ENCODE measurements around the gene STAT5B. TPM values are rescaled to one million over a fixed set of nuclear protein-coding genes. Genes with fewer than 3 reads are reported as not detected.

The STAT5B gene
- total and polyA plus RNA-seq, 2 of the 8 experiments (the other 6 are each of a cell fraction or from before 2014, with no cell fraction given) = 35.3 to 52.6 TPM

DNA sequence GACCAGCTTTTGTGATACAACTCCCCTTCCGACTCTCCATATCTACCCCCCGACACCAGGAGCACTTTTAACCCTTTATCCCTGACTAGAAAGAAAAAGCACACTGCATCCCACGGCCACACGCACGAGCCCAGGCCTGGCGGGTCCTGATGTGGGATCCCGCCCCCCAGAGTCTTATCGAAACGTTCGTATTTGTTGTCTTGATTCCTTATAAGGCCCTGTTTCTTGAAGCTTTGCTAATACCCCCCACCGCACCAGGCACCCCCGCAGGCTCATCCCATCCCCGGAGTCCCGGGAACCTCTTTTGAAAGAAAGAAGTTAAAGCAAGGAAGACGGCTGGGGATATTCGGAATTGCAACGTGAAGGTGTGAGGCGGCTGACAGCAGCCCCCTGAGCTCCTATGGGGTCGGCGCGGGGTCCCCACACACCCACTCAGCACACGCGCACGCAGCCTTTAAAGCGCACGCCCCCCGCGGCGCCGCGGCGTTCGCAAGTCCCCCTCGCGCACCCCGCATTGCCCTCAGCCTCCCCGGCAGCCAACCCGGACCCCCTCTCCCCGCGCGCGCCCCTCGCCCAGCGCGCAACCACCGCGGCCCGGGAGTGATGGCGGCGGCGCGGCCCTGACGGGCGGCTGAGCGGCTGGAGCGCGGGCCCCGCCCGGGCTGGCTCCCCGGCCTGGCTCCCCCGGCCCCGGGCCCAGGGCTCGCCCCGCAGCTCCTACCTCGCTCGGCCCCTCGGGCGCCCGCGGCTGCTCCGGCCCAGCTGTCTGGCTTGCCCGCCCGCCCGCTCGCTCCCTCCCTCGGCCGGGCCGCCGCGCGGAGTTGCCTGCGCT, 448 bp downstream of the STAT5B start:
- Histone ChIP-seq H2AFZ (ENCODE audit: low read length) (no peak overlapping the region), H2BK120ac (replicated peaks; ENCODE audit: low read depth, low read length) (no peak overlapping the region), H3K36me3 (ENCODE audit: control insufficient read depth in 2 of 4, insufficient read depth in 4 of 4, low read length in 3 of 4) (no peaks in the 10 kb centered on the region), H4K5ac (ENCODE audit: insufficient read length, low read depth, low read length) (peak overlapping the region; percentile 68), H3K56ac (replicated peaks; ENCODE audit: insufficient read length, low read depth, low read length) (no peak overlapping the region), H3K79me2 (ENCODE audit: control insufficient read depth in 1 of 2, insufficient read depth in 2 of 2, low read length in 2 of 2) (peaks cover 2 to 45% of the 10 kb centered on the region in 2 experiments; a peak in 3 of 4 replicates), H4K20me1 (replicated peaks in 1 of 2; ENCODE audit: control insufficient read depth in 1 of 2, insufficient read depth in 2 of 2, low read length in 2 of 2) (no peaks in the 10 kb centered on the region), H2BK15ac (ENCODE audit: low read length) (no peak overlapping the region), H2BK20ac (ENCODE audit: low read length) (no peak overlapping the region), H3K9me3 (ENCODE audit: insufficient read depth in 2 of 2, low read depth in 1 of 2, low read length in 1 of 2) (no peaks in the 10 kb centered on the region), H3K9ac (replicated peaks in 1 of 4; ENCODE audit: extremely low read depth in 1 of 4, low read depth in 3 of 4, low read length in 3 of 4) (peak overlapping the region; percentile 79 to 93 (median 82)), H3K4me1 (replicated peaks in 1 of 4; ENCODE audit: control insufficient read depth in 3 of 4, insufficient read depth in 4 of 4, low read length in 3 of 4) (peaks cover 9 to 20% (median 12%) of the 10 kb centered on the region in 4 experiments; a peak in 6 of 7 replicates), H4K91ac (replicated peaks; ENCODE audit: insufficient read length, low read length) (no peak overlapping the region), H3K79me1 (ENCODE audit: low read depth, low read length) (peaks cover 6% of the 10 kb centered on the region; the same call in 1 of the 2 replicates), H3K23me2 (ENCODE audit: low read depth, low read length) (peaks cover 8% of the 10 kb centered on the region; the same call in 1 of the 2 replicates), H2BK5ac (ENCODE audit: low read depth, low read length) (no peak overlapping the region), H3K23ac (ENCODE audit: insufficient read length) (no peak overlapping the region), H3K4me3 (ENCODE audit: extremely low read depth in 1 of 4, insufficient read depth in 2 of 4, low read depth in 3 of 4, low read length in 4 of 4) (peak overlapping the region; percentile 53 to 92 (median 75)), H3K27me3 (replicated peaks in 1 of 4; ENCODE audit: control insufficient read depth in 3 of 4, extremely low read depth in 1 of 4, insufficient read depth in 3 of 4, low read length in 3 of 4) (peaks cover 0 to 4% (median 2%) of the 10 kb centered on the region in 4 experiments; a peak in 1 of 7 replicates), H3K4ac (replicated peaks; ENCODE audit: insufficient read length, low read depth, low read length) (no peak overlapping the region), H3K4me2 (ENCODE audit: insufficient read depth in 1 of 2, low read depth in 2 of 2, low read length in 2 of 2) (peak overlapping the region; percentile 70 to 91), H2AK5ac (ENCODE audit: low read depth, low read length) (no peak overlapping the region), H3K18ac (ENCODE audit: extremely low read depth, low read length) (peak overlapping the region; percentile 66), H3K14ac (ENCODE audit: insufficient read length) (no peak overlapping the region), H4K8ac (ENCODE audit: extremely low read depth, insufficient read depth, low read length) (peak overlapping the region; percentile 89), H3K27ac (ENCODE audit: low read depth, low read length) (peak overlapping the region; percentile 9), H2BK12ac (ENCODE audit: low read depth, low read length) (no peak overlapping the region)
- WGBS, 2 experiments (ENCODE audit: extremely low coverage in 1 of 2, insufficient coverage in 1 of 2, insufficient read length in 1 of 2, insufficient replicate concordance in 2 of 2, low coverage in 1 of 2, low lambda C conversion rate in 2 of 2, missing lambda C conversion rate in 1 of 2) = 1% methylated on average over 29 of the region's 82 CpGs; no CpG with 5 or more reads in 1 of the 2 experiments
- POLR2A ChIA-PET (ENCODE audit: partially characterized antibody) = interaction anchor here (0.8 to 1.3 kb wide), 8 partner anchors 8 to 148 kb away, joined by 3 to 4 read pairs (median 3); partner anchors contain the start of genes CAVIN1 and HCRT
- DNase-seq (ENCODE audit: low read depth in 1 of 2, low spot score in 2 of 2) (peak in 1 of 2 experiments; percentile 63), FAIRE-seq (no peak)
- CTCF ChIA-PET (ENCODE audit: partially characterized antibody) = interaction anchor here (0.7 to 5.0 kb wide), 5 partner anchors 25 to 1856 kb away, joined by 3 to 26 read pairs (median 5); no protein-coding TSS in a partner anchor
- peak; percentile 22 for TF ChIP-seq TAF7 (optimal IDR thresholded peaks at IDR 0.05; ENCODE audit: borderline replicate concordance, low read depth, low read length)
- no peak for TF ChIP-seq EGR1 (IDR thresholded peaks at IDR 0.05; ENCODE audit: borderline replicate concordance, low read depth, low read length)
- peak in 1 of 2 experiments; percentile 55; a peak in 1 of 4 replicates for TF ChIP-seq SIN3A (conservative IDR thresholded peaks at IDR 0.05 in 1 of 2, IDR thresholded peaks at IDR 0.05 in 1 of 2; ENCODE audit: low read depth in 1 of 2, low read length in 2 of 2)
- TF ChIP-seq TAF1 (IDR thresholded peaks at IDR 0.05; ENCODE audit: low read depth, low read length) = peak; percentile 49; the same call in 1 of the 2 replicates
- no peak for TF ChIP-seq EZH2 (IDR thresholded peaks at IDR 0.05; ENCODE audit: low read depth, low read length, severe bottlenecking)
- TF ChIP-seq GABPA (IDR thresholded peaks at IDR 0.05; ENCODE audit: borderline replicate concordance, insufficient read depth, low read length) = 0 out of 2 replicates have a peak, but pooled peaks have one; percentile 17
- TF ChIP-seq CBX5 (IDR thresholded peaks at IDR 0.05; ENCODE audit: low read depth, low read length) = no peak
- TF ChIP-seq POLR2A (IDR thresholded peaks at IDR 0.05; ENCODE audit: control extremely low read depth in 1 of 2, low read depth in 2 of 2, low read length in 2 of 2) = peak in 1 of 2 experiments; percentile 75
- peak; percentile 25 for TF ChIP-seq TBP (IDR thresholded peaks at IDR 0.05; ENCODE audit: low read depth, low read length)
- peak; percentile 74; the same call in 1 of the 2 replicates for TF ChIP-seq YY1 (IDR thresholded peaks at IDR 0.05; ENCODE audit: low read depth, low read length)
- peak; percentile 85 for TF ChIP-seq ASH2L (IDR thresholded peaks at IDR 0.05; ENCODE audit: low read length)

All from H1 (cell line).